Pons (tissue), 1 donor: ENCODE measurements around the gene RUFY3.

Source experiments
- DNase-seq: peaks from one replicate; pipeline ENCODE4 v3.0.0-alpha.2; 2016; ENCODE audit warnings: low spot score

The RUFY3 gene

GRCh38 chr4:70841951-70842350 is 120.2 kb downstream of the RUFY3 start:
- no peak for DNase-seq

DNA sequence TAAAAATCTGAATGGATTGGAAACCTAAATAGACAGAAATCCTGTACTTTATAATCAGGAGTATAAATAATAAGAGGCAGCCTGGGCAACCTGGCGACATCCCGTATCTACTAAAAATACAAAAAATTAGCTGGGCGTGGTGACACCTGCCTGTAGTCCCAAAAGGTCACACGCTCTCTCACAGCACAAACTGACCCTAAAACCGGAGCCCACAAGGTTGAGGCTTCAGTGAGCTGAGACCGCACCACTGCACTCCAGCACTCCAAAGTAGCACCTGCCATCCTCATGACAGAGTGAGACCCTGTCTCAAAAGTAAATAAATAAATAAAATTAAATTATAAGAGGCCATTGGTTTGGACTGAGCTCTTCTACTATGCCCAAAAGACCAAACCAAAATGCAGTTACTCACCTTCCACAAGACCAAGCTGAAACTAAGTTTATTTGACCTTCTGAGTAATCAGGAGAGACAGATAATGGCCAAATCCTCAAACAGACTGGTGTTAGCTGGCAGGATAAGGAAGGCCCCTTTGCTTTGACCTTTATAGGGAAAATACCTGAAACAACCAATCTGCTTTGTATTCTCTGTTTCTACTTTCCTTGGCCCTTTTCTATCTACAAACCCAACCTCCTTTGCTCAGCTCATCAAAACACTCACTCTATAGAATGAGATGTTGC is 121.1 kb downstream of the RUFY3 start:
- no peak for DNase-seq

DNA sequence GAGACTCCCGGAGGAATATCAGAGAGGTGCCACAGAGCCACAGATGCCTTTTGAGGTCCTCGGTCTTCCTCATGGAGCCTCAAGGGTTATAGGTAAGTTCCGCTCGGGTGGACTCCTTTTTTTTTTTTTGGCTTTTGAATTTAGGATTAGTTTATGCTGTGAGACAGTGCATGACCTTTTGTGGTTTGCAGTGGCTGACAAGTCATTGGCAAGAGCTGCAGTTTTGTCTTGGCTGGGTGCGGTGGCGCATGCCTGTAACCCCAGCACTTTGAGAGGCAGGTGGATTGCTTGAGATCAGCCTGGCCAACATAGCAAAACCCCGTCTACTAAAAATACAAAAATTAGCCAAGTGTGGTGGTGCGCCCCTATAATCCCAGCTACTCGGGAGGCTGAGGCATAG is 122.4 kb downstream of the RUFY3 start:
- DNase-seq = no peak

- no peak for DNase-seq
Observed at GRCh38 chr4:70849291-70849690, 127.5 kb downstream of the RUFY3 start.

DNA sequence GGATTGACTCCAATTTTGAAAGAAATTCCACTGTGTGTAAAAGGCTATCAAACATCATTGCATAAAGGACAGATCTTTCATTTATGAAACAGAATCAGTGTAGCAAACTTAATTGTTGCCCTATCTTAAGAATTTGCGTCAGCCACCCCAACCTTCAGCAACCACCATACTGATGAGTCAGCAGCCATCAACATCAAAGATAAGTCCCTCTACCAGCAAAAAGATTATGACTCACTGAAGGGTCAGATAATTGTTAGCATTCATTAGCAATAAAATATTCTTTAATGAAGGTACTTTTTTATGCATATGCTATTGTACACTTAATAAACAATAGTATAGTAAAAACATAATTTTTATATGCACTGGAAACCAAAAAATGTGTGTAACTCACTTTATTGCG is 133.7 kb downstream of the RUFY3 start:
- DNase-seq = no peak
